Uterus (tissue), 4 donors: ENCODE data around the gene ACSM5. TPM values are rescaled to one million over a fixed set of nuclear protein-coding genes. Genes with fewer than 3 reads are reported as not detected.
A peak's percentile ranks its signal among the peaks of the same experiment; 100 is the strongest.
"Not testable (repeated sequence)": the region's sequence is repeated elsewhere in the genome, so short reads cannot be mapped to it uniquely, and the experiment has no call there.

Source experiments
- DNase-seq, 2 donors: peaks; one replicate each; pipeline ENCODE4 v3.0.0-alpha.2; 2019 to 2020
- H3K27ac ChIP-seq, 2 donors: fragments of 200-600 bp; sonication (generic); 1 replicate in 1 of 2; 2 replicates in 1 of 2; pipeline ENCODE4 v1.5.1; 2016 to 2018
- H3K27me3 ChIP-seq, 2 donors: fragments of 200-600 bp; sonication (generic); one replicate each; pipeline ENCODE4 v1.5.1; 2018 to 2019; ENCODE audit warnings: control low read depth in 1 of 2
- H3K36me3 ChIP-seq, 2 donors: fragments of 200-600 bp; sonication (generic); one replicate each; pipeline ENCODE4 v1.5.1; 2019; ENCODE audit warnings: control low read depth in 1 of 2
- H3K4me1 ChIP-seq, 2 donors: fragments of 200-600 bp; sonication (generic); one replicate each; pipeline ENCODE4 v1.5.1; 2018 to 2019; ENCODE audit warnings: control low read depth in 1 of 2
- H3K4me3 ChIP-seq, 2 donors: fragments of 200-600 bp; sonication (generic); 1 replicate in 1 of 2; 2 replicates in 1 of 2; pipeline ENCODE4 v1.5.1; 2018 to 2019; ENCODE audit warnings: mild to moderate bottlenecking in 1 of 2
- H3K9me3 ChIP-seq, 2 donors: fragments of 200-600 bp; sonication (generic); one replicate each; pipeline ENCODE4 v1.5.1; 2019; ENCODE audit warnings: control low read depth in 1 of 2
- POLR2A ChIP-seq, 2 donors: fragments of 450-650 bp; IDR thresholded peaks; one replicate each; pipeline ENCODE4 v1.6.1; 2016; ENCODE audit warnings: antibody characterized with exemption in 2 of 2, mild to moderate bottlenecking in 1 of 2, moderate library complexity in 1 of 2
- intact Hi-C: fragments of 100-400 bp; cut with DNase I; formaldehyde crosslinking; loops from one replicate; pipeline ENCODE4 v1.15.1; 2023; ENCODE audit warnings: low total_unique reads
- total RNA-seq, 4 donors: library from RNA; depleted of rRNA in 3 of 4; stranded (reverse); fragments of >200 nt in 3 of 4; gene quantifications; one replicate each; pipeline versions ENCODE4 v1.1.0 to v1.2.4, GENCODE V29; 2014 to 2023
- TF ChIP-seq, protein P1 (sequence below), 4 experiments: fragments of 200-600 bp in 2 of 4; fragments of 450-650 bp in 2 of 4; sonication (generic) in 2 of 4; IDR thresholded peaks; one replicate each; pipeline ENCODE4 v1.5.1; 2016 to 2019; ENCODE audit warnings: antibody characterized with exemption in 4 of 4, mild to moderate bottlenecking in 2 of 4, moderate library complexity in 1 of 4
- donor health status: DM: yes; HTN: yes; CAD: no.

ACSM5 gene
- total RNA-seq, 4 donors from 2014 or later: 0.51 to 2.0 TPM; not detected in 2

DNA sequence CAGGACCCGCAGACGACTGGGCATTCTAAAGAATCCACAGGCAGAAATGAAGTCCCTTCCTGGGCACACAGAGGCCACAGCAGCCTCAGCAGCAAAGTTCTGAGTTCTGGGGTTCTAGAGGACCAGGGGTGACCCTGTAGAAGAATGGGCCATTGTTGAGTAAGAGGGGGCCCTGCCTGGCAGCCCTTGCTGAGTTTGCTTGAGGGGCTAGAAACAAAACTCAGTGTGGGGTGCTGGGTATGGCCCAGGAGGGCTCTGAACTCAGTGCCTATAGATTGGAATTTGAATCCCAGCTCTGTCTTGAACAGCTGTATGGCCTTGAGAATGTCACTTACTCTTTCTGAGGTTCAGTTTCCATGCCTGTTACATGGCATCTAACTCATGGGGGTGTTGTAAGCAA is 4.7 kb upstream of the ACSM5 start, which contains the start of gene PDILT:
PDILT (minus strand) TSS at position 101 of the 400 bp plus-strand sequence. CDS start 5,437 bp downstream, outside the sequence.
- no peaks in the 10 kb centered on the region for H3K36me3 ChIP-seq
- DNase-seq: no peak
- no peaks in the 10 kb centered on the region for H3K4me1 ChIP-seq
- H3K9me3 ChIP-seq: no peaks in the 10 kb centered on the region
- H3K4me3 ChIP-seq: no peak within 1 kb of the TSS
- H3K27ac ChIP-seq: no peak within 1 kb of the TSS
- intact Hi-C loops: no loop called here
- no peak for TF ChIP-seq POLR2A (IDR thresholded peaks at IDR 0.05)
- TF ChIP-seq, protein P1, sequence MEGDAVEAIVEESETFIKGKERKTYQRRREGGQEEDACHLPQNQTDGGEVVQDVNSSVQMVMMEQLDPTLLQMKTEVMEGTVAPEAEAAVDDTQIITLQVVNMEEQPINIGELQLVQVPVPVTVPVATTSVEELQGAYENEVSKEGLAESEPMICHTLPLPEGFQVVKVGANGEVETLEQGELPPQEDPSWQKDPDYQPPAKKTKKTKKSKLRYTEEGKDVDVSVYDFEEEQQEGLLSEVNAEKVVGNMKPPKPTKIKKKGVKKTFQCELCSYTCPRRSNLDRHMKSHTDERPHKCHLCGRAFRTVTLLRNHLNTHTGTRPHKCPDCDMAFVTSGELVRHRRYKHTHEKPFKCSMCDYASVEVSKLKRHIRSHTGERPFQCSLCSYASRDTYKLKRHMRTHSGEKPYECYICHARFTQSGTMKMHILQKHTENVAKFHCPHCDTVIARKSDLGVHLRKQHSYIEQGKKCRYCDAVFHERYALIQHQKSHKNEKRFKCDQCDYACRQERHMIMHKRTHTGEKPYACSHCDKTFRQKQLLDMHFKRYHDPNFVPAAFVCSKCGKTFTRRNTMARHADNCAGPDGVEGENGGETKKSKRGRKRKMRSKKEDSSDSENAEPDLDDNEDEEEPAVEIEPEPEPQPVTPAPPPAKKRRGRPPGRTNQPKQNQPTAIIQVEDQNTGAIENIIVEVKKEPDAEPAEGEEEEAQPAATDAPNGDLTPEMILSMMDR (IDR thresholded peaks at IDR 0.05): no peak
- no peaks in the 10 kb centered on the region for H3K27me3 ChIP-seq

DNA sequence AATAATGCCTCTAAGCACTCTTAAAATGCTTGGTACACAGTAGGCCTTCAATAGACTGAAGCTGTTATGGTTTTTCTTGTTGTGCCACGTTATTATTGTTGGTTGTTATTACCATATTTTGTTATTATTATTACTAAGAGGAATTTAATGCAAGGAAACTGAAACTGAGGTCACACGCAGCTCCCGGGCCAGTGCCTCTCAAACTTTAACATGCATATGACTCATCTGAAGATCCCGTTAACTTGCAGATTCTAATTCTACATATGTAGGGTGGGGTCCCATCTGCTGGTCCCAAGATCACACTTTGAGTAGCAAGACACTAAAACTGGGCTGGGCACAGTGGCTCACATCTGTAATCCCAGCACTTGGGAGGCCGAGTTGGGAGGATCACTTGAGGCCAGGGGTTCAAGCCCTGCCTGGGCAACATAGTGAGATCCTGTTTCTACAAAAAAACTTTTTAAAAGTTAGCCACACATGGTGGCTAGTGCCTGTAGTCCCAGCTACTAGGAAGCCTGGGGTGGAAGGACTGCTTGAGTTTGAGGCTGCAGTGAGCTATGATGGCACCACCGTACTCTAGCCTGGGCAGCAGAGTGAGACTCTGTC is 888 bp downstream of the ACSM5 start:
- no peaks in the 10 kb centered on the region for H3K9me3 ChIP-seq
- no peaks in the 10 kb centered on the region for H3K4me1 ChIP-seq
- DNase-seq: no peak
- H3K27me3 ChIP-seq: no peaks in the 10 kb centered on the region
- no peak overlapping the region for H3K4me3 ChIP-seq
- no peaks in the 10 kb centered on the region for H3K36me3 ChIP-seq
- intact Hi-C loops: no loop called here
- no peak overlapping the region for H3K27ac ChIP-seq
- TF ChIP-seq, protein P1 (IDR thresholded peaks at IDR 0.05): no peak
- TF ChIP-seq POLR2A (IDR thresholded peaks at IDR 0.05): no peak

DNA sequence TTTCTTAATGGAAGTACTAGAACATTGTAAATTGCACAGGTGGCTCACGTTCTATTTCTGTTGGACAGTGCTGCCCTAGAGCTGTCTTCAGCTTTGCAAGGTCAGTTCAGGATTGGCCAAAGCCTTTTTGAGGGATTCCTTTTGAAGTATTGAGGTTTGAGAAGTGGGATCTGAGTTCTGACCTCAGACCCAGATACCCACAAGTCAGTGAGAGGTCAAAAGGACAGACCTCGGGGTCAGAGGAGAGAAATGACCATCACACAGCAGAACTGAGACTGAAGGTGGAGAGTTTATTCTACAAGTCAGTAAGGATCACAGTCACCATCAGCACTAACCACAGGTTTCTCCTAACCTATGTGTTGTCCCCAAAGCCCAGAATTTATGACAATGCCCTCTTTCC is 1.7 kb downstream of the ACSM5 start:
- no peak overlapping the region for H3K27ac ChIP-seq
- H3K9me3 ChIP-seq: peaks cover 0 to 3% of the 10 kb centered on the region in 2 donors
- DNase-seq: no peak
- no peaks in the 10 kb centered on the region for H3K36me3 ChIP-seq
- no peak for TF ChIP-seq POLR2A (IDR thresholded peaks at IDR 0.05)
- TF ChIP-seq, protein P1 (IDR thresholded peaks at IDR 0.05): no peak
- no peaks in the 10 kb centered on the region for H3K4me1 ChIP-seq
- intact Hi-C loops: no loop called here
- no peaks in the 10 kb centered on the region for H3K27me3 ChIP-seq
- H3K4me3 ChIP-seq: no peak overlapping the region

DNA sequence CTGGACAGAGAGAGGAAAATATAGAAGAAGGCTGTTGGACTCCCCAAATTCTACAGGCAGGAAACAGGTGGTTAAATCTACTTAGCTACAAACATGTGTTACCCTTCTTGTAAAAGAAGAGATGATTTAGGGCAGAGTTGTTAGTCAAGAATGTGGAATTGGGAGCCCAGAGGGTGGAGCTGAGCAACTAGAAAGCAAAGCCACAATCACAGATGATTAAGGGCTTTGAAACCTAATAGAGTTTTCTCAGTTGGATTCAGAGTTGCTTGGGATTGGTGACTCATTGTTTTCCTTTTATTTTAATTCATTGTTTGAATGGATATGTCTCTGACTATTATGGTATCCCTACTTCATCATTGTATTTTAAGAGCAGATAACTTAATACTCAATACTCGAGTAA is 6.2 kb downstream of the ACSM5 start:
- no peak for DNase-seq
- Histone ChIP-seq H3K27me3 (no peaks in the 10 kb centered on the region), H3K4me3 (no peak overlapping the region), H3K36me3 (no peaks in the 10 kb centered on the region), H3K4me1 (no peaks in the 10 kb centered on the region), H3K27ac (peak overlapping the region in 1 of 2 donors; percentile 10), H3K9me3 (peaks cover 0 to 5% of the 10 kb centered on the region in 2 donors)
- intact Hi-C loops: no loop called here
- TF ChIP-seq, protein P1 (IDR thresholded peaks at IDR 0.05): no peak
- no peak for TF ChIP-seq POLR2A (IDR thresholded peaks at IDR 0.05)

DNA sequence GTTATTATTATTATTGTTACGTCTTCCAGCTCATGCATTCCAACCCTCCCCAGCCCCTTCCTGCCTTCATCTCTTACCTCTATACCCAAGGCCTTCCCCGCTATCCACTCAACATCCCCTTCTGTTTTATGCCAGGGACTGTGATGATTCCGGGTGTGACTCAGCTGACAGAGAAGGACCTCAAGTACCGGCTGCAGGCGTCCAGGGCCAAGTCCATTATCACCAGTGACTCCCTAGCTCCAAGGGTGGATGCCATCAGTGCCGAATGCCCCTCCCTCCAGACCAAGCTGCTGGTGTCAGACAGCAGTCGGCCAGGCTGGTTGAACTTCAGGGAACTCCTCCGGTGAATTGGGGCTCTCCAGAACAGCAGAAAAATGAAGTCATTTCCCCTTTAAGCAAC is 9.8 kb downstream of the ACSM5 start:
- H3K27me3 ChIP-seq, intact Hi-C loops, DNase-seq: not testable (repeated sequence)

DNA sequence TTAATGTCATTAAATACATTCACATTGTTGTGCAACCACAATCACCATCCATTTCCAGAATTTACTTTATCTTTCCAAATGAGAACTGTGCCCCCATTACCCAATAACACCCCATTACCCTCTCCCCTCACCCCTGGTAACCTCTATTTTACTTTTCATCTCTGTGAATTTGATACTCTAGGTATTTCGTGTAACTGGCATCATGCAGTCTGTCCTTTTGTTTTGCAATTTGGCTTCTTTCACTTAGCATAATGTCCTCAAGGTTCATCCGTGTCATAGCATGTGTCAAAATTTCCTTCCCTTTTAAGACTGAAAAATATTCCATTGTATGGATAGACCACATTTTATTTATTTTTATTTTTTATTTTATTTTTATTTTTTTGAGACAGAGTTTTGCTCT is 12.4 kb downstream of the ACSM5 start:
- H3K27ac ChIP-seq, H3K4me1 ChIP-seq, H3K9me3 ChIP-seq, H3K36me3 ChIP-seq, H3K4me3 ChIP-seq, DNase-seq, H3K27me3 ChIP-seq, intact Hi-C loops: not testable (repeated sequence)

More for the DNA sequence above, 9.8 kb downstream of the ACSM5 start:
- H3K4me1 ChIP-seq, H3K27ac ChIP-seq, H3K36me3 ChIP-seq, H3K9me3 ChIP-seq, H3K4me3 ChIP-seq: not testable (repeated sequence)

DNA sequence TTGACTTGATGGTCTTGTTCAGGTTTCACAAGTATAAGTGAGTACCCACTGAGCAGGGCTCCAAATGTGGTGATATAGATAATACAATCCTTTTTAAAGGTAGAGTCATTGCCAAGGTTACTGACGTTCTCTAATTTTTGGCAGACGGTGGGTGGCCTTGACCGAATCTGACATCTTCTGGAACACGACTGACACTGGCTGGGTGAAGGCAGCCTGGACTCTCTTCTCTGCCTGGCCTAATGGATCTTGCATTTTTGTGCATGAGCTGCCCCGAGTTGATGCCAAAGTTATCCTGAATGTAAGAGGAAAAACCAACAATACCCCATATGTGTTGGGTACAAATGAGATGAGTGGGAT is 14.4 kb downstream of the ACSM5 start:
- intact Hi-C loops, H3K9me3 ChIP-seq, H3K27me3 ChIP-seq, H3K4me3 ChIP-seq, H3K36me3 ChIP-seq, H3K27ac ChIP-seq, DNase-seq, H3K4me1 ChIP-seq: not testable (repeated sequence)
